Esophagus muscularis mucosa (tissue), 4 donors: ENCODE measurements around the gene RASIP1.

Experiments used
- CTCF ChIP-seq, 3 experiments: fragments of 200-600 bp in 2 of 3; fragments of 450-650 bp in 1 of 3; sonication (generic) in 2 of 3; IDR thresholded peaks; one replicate each; pipeline ENCODE4 v1.5.1; 2017 to 2019; ENCODE audit warnings: antibody characterized with exemption in 3 of 3, mild to moderate bottlenecking in 2 of 3, moderate library complexity in 1 of 3
- EP300 ChIP-seq: sonication (generic); formaldehyde crosslinking; IDR thresholded peaks from one replicate; pipeline ENCODE4 v1.6.1; 2017; ENCODE audit warnings: antibody characterized with exemption
- POLR2A ChIP-seq: fragments of 450-650 bp; IDR thresholded peaks from one replicate; pipeline ENCODE4 v1.6.1; 2017; ENCODE audit warnings: antibody characterized with exemption, moderate library complexity, mild to moderate bottlenecking, low read depth
- POLR2AphosphoS5 ChIP-seq, 2 donors: sonication (generic); formaldehyde crosslinking; IDR thresholded peaks; one replicate each; pipeline ENCODE4 v1.6.1; 2017; ENCODE audit warnings: antibody characterized with exemption in 2 of 2

- TF ChIP-seq POLR2A: no peak
- TF ChIP-seq POLR2AphosphoS5 (IDR thresholded peaks at IDR 0.05): no peak
- TF ChIP-seq CTCF (IDR thresholded peaks at IDR 0.05): no peak
- TF ChIP-seq EP300: no peak
Measured at GRCh38 chr19:48711106-48711662, 29.2 kb downstream of the RASIP1 start.
